GM19240 (cell line): ENCODE results near the gene RFLNA.
A peak's percentile ranks its signal among the peaks of the same experiment; 100 is the strongest.

Experiments
- DNase-seq: peaks from one replicate; pipeline ENCODE4 v3.0.0; 2011; ENCODE audit warnings: low spot score; ENCODE audit not compliant: insufficient read length

The RFLNA gene, protein sequence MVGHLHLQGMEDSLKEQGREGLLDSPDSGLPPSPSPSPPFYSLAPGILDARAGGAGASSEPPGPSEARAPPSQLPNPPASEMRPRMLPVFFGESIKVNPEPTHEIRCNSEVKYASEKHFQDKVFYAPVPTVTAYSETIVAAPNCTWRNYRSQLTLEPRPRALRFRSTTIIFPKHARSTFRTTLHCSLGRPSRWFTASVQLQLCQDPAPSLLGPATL

DNA sequence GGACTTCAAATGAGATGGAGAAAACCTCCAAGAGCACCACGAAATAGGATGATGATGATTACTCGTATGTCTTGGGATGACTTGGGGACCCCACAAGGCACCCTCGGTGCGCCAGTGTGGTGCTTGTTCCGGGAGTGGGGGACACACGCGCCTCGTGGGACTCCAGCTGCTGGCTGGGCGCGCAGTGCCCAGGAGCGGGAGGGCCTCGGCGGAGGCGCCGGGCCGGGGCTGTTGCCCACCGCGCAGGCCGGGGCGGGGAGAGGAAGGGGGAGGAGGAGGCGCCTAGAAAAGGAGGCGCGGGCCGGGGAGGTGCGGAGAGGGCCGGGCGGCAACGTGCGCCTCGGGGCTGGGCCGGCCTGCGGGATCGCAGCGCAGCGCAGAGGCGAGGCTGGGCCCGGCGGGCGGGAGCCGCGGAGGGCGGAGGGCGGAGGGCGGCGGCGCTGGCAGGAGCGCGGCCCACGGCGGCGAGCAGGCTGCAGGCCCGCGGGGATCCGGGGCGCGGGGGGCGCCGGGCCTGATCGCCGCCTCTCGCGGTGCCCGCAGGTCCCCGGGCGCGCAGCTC, at the start of gene RFLNA:
TSS of gene RFLNA (plus strand) at position 314 of the 562 bp plus-strand sequence. CDS start 337 bp downstream, outside the sequence.
- no peak for DNase-seq

DNA sequence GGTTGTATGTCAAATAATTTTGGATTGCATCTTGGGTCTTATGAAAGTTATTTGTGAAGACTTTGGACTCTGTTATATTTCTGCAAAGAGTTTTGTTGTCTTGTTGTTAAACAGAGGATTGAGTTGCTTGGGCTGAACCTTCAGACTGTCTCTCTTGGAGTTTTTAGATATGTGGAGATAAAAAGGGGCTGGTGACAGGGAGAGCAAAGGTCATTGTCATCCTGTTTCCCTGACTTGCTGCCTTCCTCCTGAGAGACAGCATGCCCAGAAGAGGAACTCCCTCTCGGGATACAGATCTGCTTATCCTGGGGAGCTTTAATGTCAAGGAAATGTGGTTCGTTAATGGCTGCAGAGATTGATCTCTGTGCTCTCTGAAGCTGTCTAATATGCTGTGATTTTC, 47.6 kb upstream of the RFLNA start:
- no peak for DNase-seq

DNA sequence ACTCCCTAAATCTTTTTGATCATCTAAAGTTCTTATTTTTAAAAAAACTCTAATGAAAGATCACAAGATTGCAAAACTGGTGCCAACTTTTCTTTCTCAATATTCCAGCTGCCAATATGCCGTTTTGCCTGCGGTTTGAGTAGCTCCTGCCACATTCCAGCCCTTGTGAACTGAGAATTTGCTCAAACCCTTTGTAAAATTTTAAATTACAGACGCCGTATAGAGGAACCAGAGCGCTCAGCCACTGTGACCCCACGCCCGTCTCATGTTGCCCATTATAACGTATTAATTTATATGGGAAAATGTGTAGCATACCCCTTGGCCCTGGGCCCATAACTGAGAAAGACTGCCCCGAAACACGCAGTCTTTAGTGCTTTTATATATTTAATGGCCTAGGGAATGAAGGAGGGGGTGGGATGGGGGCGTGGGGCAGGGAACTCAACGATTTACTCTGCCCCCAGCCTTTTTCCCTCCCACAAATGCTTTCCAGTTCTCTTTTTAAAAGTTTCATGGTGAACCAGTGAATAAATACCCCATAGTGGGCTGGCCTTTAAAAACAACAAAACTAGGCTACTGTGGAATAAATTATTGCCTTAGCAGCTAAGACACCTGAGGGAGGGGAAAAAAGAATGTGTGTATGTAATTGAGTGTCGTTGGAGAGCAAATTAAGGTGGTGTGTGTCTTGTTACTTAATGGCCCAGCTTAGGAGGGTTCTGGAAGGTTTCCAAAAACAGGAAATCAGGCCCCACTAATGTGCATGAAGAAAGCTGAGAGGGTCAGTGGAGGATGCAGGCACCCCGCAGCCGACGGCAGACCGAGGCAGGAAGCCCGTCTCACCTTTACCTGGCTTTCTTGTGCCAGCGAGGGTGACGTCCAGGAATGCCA, 45.7 kb upstream of the RFLNA start:
- DNase-seq = no peak

DNA sequence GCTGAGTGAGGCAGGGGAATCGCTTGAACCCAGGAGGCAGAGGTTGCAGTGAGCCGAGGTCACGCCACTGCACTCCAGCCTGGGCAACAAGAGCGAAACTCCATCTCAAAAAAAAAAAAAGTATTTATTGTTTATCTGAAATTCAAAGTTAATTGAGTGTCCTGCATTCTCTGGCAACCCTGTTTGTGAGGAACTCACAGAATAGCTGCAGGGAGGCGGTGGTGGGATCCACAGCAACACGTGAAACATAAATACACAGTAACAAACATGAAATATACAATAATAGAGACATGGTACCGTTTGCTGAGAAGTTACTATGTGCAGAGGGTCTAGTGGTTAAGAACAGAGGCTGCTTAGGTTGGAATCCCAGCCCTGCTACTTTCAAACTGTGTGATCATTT, 43.7 kb upstream of the RFLNA start:
- DNase-seq = no peak

DNA sequence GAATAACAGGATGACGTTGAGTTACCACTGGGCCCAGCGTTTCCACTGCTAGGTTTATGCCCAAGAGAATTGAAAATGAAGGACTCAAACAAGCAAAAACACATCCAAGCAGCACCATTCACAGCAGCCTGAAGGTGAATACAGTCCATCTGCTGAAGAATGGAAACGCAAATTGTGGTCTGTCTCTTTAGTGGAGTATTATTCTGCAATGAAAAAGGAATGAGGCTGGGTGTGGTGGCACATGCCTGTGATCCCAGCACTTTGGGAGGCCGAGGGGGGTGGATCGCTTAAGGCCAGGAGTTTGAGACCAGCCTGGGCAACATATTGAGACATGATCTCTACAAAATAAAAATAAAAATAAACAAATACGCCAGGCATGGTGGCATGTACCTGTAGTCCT, 41.9 kb upstream of the RFLNA start:
- DNase-seq = no peak

DNA sequence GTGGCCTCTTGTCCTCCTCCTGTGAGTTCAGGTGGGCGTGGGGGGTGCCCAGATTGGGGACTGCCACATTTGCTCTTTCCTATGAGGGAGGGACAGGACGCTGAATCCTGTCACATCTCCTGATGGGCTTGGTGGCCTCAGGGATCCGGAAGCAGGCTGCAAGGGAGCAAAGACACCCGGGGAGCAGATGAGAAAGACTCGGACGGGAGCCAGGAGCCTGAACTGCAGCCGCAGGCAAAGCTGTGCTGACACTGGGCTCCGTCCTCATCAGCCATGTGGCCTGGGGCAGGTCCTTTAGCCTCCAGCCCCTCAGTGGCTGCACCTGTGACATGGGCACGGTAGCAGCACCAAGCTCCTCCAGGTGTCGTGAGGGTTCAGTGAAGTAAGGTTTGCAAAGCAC, 40.8 kb upstream of the RFLNA start:
- no peak for DNase-seq

DNA sequence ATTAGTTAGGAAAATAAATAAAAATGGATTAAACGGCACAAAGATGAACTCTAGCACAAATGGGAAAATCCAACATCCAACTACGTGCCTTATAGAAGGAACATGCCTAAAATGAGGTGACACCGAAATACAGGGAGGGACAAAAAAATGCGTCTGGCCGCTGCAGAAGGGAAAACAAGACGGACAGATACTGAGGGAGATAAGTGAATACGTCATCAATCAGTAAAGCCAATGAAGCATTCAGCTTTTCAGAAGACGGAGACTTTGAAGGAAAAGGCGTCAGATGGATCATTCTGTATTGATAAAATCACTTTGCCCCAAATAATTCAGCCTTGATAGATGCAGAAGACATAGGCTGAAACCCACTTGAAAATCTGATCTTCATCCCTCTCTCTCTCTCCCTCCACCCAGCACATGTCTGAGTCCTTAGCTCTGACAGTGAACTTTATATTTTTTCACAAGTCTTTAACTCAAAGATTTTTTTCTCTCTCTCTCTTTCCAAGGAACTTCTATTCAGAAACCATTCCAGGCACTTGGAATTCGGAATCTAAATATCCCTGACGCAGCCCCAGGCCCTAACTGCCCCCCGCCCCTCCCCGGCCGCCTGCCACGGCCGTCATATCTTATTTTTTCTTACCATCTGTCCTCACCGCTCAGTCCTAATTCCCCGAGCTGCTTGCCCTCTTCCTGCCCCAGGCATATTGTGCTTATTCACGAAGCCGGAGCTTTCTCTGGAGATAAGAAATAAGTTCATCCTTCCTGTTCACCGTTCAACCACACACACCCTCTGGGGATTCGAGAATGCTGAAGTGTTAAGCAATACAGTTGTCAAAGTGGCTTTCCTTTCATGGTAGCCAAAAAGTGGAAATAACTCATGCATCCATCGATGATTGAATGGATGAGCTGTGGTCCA, 35.5 kb upstream of the RFLNA start:
- DNase-seq = no peak

DNA sequence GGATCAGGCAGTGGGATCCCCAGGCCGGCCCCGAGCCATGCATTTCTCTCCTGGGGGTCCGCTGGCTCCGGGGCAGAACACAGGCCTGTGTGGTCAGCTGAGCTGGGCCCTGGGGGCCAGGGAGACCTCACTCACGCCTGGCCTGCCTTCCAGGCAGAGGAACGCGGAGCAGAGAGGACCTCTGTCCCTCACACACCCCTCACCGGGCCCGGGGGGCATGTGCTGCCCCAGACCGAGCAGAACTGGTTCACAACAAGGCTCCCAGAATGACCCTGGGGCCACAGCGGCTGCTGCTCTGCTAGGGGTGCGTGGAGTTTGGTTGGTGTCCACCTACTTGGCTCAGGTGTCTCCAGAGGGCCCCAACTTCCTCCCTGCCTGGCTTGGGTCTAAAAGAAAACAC, 33.0 kb upstream of the RFLNA start:
- DNase-seq = no peak

DNA sequence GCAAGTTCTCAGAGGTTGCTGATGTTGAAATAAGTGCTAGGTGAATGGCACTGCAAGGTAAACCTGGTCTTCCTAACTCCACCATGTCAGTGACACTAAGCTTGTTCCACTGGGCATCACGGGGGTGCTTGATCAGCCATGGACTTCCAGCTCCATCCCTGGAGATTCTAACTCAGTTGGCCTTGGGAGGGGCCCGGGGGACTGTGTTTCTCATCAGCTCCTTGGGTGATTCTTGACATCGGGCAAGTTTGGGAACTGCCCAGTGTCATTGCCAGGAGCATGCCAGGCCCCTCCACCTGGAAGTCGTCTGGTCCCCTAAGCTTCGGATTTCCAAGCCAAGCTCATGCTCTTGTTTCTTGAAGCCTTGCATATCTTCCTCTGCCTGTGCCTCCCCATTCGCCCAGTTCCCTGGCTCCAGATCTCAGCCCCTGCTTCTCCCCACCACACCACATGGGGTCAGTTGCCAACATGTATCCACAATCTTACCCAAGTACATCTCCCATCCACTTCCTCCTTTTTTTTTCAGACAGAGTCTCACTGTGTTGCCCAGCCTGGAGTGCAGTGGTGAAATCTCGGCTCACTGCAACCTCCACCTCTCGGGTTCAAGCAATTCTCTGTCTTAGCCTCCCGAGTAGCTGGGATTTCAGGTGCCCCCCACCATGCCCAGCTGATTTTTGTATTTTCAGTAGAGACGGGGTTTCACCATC, 30.7 kb upstream of the RFLNA start:
- no peak for DNase-seq

DNA sequence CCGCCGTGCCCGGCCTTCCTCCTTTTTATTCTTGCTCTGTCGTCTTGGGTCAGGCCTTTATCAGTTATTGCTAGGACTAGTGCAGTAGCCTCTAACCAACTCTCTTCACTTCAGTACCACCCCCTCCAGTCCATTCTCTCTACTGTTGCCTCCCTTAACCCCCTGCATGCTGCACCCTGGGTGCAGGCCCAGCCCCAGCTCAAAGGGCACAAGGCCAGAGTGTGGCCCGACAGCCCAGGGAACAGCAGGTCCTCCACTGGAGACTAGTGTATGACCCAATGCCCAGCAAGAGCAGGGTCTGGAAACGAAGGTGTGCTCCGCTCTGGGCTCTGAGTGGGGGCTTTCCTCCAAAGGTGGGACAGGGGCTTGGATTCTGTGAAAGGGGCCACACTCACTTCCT, 30.0 kb upstream of the RFLNA start:
- no peak for DNase-seq

DNA sequence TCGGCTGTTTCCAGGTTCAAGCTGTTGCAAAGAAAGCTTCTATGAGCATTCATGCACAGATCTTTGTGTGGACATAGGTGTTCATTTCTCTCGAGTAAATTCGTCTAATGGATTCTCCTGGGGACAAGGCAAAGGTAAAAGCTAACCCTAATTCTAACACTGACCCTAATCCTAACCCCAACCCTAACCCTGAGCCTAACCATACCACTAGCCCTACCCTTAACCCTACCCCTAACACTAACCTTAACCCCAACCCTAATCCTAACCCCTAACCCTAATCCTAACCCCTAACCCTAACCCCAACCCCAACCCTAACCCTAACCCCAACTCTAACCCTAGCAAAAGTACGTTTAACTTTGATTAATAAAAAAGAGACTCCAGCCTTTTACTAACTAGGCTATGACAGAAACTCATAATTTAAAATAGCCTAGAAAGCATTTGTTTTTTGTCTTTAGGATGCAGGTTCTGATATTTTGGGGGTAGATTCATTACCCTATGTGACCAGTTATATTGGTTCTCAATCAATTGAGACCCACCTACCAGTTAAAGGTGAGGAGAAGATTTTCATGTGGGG, 27.6 kb upstream of the RFLNA start:
- DNase-seq = no peak

DNA sequence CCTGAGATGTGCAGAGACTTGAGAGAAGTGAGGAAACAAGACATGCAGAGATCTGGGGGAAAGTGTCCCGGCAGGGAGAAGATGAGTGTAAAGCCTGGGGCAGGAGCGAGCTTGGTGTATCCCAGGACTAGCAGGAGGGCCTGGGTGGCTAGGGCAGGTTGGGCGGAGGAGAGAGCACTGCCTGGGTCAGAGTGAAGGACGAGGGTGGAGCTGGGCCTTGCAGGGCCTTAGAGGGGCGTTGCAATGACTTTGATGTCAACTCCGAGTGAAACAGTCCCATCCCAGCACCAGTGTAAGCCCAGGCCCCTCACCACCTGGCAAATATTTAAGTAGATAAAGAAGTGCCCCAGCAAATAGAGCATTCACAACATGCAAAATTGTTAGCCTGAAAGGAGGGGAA, 24.2 kb upstream of the RFLNA start:
- no peak for DNase-seq

DNA sequence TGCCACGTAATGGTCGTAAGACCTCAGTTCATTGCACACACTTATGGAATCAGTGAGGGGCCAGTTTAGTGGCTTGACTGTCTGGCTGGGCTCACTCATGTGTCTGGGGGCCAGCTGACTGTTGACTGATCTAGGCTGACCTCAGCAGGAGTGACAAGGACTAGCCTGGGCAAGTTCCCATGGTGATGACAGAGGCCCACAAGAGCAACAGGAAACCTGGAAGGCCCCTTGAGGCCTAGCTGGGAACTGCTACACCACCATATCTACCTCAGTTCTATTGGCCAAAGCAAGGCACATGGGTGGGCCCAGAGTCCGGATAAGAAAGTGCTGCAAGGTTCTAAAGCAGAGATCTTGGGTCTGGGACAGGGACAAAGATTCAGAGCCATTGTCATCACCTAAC, 21.3 kb upstream of the RFLNA start:
- peak; percentile 40 for DNase-seq

DNA sequence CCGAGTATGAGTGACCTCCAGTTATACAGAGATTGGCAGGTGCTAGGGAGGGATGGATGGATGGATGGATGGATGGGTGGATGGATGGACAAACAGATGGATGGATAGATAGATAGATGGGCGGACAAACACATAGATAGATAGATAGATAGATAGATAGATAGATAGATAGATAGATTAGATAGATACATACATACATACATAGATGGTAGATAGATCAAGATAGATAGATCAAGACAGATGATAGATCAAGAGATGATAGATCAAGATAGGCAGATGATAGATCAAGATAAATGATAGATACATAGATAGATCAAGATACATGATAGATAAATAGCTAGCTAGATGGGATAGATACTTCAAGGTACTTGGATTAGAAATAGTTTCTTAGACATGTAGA, 18.6 kb upstream of the RFLNA start:
- DNase-seq = no peak

DNA sequence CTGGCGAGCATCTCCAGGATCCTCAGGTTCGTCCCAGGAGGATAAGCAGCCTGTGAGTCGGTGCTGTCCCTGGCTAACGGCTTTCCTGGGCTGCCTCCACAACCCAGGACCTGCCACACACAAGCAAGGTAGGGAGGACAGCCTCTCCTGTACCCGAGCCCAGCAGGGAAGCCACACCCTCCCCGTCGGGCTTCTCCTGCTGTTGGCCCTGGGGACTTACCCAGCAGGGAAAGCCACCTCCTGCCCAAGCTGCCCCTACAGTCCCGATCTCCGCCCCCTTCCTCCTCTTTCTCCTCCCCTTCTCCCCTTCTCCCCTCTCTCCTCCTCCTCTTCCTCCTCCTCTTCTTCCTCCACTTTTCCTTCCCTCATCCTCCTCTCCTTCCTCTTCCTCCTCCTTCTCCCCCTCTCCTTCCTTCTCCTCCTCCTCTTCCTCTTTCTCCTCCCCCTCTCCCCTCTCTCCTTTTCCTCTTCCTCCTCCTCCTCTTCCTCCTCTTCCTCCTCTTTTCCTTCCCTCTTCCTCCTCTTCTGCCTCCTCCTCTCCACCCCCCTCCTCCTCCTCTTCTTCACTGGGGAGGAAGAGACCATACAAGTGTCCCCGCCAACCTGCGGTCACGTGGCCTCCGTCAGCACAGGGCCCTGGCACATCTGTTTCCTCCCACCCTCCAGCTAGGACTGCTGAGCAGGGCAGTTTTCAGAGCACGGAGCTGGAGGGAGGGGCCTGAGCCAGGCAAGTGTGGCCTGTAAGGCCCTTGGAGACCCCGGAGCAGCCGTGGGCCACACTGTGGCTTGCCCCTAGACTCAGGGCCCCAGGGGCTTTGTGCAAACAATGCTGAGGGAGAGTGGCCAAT, 17.3 kb upstream of the RFLNA start:
- DNase-seq = no peak

DNA sequence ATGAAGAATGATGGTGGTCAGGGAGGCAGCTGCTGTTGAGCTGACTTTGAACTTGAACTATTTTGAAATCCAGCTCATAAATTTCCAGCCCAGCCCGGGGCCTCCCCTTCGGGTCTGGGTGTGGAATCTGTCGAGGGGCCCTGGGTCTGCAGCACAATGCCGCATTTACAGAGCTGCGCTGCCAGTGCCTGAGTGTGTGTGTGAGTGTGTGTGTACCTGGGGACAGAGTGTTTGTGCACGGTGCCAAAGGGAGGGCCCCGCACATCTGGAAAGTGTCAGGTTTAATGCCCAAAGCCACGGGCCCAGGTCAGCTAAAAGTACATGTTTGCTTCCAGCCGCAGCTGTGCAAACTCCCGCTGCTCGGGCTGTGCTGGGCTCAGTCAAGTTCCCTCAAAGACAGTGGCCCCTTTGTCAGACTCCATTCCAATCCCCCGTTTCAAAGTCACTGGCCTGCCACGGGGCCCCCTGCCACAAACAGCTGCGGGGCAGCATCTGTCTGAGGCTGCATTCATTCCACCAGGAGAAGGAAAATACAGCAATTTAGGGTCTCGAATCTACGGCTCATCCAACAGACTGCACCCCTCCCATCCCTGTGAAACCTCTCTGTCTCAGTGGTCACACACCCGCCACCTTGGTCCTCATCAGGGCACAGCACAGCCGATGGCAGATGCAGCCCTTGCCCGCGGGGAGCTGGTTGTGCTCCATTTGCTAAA, 16.3 kb upstream of the RFLNA start:
- no peak for DNase-seq

DNA sequence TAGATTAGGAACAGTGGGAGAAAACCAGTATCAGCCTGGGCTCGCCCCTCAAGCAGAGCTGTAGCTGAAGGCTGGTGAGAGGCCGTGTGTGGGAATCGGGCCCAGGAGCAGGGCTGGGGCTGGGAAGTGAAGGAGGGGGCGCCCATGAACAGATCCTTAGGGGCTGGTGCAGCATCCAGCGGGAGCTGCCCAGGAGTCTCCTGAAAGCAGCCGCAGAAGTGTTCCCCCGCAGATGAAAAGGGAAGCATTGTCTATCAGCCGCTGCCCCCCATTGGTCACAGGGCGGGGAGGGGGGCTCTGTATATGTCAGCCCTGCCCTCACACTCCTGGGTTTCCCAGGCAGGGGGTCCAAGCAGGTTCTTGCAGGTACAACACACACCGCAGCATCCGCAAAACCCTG, 15.6 kb upstream of the RFLNA start:
- DNase-seq = no peak

DNA sequence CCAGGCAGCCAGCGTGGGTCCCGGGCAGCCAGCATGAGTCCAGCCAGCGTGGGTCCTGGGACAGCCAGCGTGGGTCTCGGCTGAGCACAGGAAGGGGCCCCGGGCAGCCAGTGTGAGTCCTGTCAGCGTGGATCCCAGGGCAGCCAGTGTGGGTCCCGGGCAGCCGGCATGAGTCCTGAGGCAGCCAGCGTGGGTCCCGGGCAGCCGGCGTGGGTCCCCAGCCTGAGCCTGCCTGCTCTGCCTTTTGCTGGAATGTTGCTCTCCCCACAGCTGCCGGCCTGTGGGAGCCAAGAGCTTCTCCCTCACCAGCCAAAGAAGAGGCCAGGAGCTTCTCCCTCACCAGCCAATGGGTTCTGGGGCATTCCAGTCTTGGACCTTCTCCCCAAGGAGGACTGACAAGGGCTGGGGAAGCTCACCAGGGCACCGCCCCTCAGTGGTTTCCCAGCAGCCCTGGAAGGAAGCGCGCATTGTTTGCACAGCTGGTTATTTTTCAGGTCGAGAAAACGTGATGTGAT, 15.0 kb upstream of the RFLNA start:
- DNase-seq = no peak

DNA sequence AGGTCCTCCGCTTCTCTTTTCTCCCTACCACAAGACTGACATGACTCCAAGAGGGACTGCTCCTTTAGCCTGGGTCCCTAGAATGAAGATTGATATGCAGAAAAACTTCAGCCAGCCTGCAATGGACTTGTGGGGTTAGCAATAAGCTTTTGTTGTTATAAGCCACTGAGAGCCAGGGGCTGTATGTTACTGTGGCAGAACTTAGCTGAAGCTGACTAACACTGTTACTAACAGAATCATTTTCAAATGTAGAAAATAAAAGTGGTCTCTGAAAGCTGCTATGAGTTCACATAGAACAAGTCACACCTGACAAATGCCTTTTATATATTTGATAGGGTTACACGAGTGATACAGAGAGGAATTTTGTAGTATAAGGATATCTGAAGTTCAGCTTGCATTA, 13.6 kb upstream of the RFLNA start:
- no peak for DNase-seq
